ENCODE measurements around the gene BICD2. TPM values are rescaled to one million over a fixed set of nuclear protein-coding genes. Genes with fewer than 3 reads are reported as not detected.

BICD2 gene
- total RNA-seq, 4 donors from 2014 or later: 28.3 to 54.0 (median 44.2) TPM

- no peak for TF ChIP-seq CTCF (IDR thresholded peaks at IDR 0.05)
- no peak for DNase-seq (ENCODE audit: low spot score)
- ATAC-seq (ENCODE audit: low FRiP score): no peak
Observed at GRCh38 chr9:92726348-92726747, 38.3 kb downstream of the BICD2 start.

- TF ChIP-seq CTCF (IDR thresholded peaks at IDR 0.05): no peak
- no peak for DNase-seq (ENCODE audit: low spot score)
Observed at GRCh38 chr9:92725766-92726165, 38.9 kb downstream of the BICD2 start.

DNA sequence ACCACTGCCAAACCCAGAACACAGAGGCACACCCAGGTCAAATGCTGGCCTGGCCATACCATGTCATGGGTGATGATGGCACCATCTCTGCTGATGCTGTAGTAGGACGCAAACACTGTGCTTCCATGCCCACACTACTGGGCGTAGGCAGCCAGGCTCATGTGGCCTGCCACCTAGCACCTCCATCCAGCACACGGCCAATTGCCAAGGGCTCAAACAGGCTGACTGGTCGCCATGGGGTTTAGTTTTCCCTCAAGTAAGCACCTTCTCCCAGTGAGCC is 39.4 kb downstream of the BICD2 start:
- TF ChIP-seq CTCF (IDR thresholded peaks at IDR 0.05): no peak
- DNase-seq (ENCODE audit: low spot score) (no peak), ATAC-seq (ENCODE audit: low FRiP score) (no peak)

More at GRCh38 chr9:92725766-92726165, 38.9 kb downstream of the BICD2 start:
- no peak for ATAC-seq (ENCODE audit: low FRiP score)

DNA sequence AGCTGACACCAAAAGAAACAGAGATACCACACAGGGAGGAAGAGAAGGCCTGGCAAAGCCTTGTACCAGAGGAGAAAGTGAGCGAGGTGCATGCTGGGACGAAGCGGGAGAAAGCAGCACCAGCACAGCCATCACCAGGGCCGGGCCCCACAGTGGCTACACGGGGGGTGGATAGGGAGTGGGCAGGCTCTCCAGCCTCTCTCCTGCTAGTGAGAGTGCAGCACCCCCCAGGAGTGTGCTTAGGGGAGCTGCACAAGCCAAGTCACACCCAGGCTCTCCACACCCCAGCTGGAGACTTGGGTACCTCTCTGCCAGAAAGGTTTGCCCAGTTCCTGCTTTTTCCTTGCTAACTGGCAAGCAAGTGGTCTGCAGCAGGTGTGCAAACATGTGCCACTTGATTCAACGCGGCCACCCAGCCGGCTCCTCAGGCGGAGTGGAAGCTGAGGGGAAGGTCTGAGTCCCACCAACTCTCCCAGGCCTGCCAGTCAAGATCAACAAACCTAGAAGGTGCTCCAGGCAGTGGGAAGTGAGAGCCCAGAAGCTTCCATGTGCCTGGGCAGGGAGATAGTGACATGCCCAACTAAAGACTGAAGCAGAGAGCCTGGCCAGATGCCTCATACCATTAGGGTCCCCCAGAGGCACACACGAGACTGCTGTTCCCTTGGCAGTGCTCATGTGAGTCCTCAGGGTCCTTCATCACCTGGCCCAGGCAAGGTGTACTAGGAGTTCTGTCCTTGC is 39.9 kb downstream of the BICD2 start:
- TF ChIP-seq CTCF (IDR thresholded peaks at IDR 0.05): no peak
- ATAC-seq (ENCODE audit: low FRiP score) (no peak), DNase-seq (ENCODE audit: low spot score) (no peak)

- TF ChIP-seq CTCF (IDR thresholded peaks at IDR 0.05): no peak
- DNase-seq (ENCODE audit: low spot score): no peak
- no peak for ATAC-seq (ENCODE audit: low FRiP score)
Observed at GRCh38 chr9:92723801-92724323, 40.8 kb downstream of the BICD2 start.

DNA sequence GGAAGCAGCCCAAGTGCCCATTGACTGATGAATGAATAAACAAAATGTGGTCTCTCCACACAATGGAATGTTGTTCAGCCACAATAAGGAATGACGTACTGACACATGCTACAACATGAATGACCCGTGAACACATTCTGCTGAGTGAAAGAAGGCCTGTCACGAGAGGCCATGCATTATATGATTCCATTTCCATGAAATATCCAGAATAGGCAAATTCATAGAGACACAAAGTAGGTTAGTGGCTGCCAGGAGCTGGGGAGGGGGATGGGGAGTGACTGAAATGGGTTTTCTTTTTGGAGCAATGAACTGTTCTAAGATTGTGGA is 41.4 kb downstream of the BICD2 start:
- no peak for ATAC-seq (ENCODE audit: low FRiP score)
- TF ChIP-seq CTCF (IDR thresholded peaks at IDR 0.05): no peak
- no peak for DNase-seq (ENCODE audit: low spot score)
